Liver (tissue), 3 donors: ENCODE data around the gene DLGAP4.

ENCODE experiments used
- CTCF ChIP-seq: fragments of 150-350 bp; IDR thresholded peaks from 2 replicates; pipeline ENCODE4 v1.5.1; 2017; ENCODE audit warnings: improper control_type of control experiment, low read depth, low read length; ENCODE audit not compliant: missing input control
- HNF4G ChIP-seq: IDR thresholded peaks from 2 replicates; pipeline ENCODE4 v1.6.1; 2016; ENCODE audit warnings: antibody characterized with exemption
- RAD21 ChIP-seq, 2 donors: IDR thresholded peaks; 2 replicates each; pipeline ENCODE4 v1.6.1; 2016; ENCODE audit warnings: antibody characterized with exemption in 2 of 2, mild to moderate bottlenecking in 2 of 2
- SP1 ChIP-seq: IDR thresholded peaks from 2 replicates; pipeline ENCODE4 v1.6.1; 2018; ENCODE audit warnings: antibody characterized with exemption, mild to moderate bottlenecking
- YY1 ChIP-seq: IDR thresholded peaks from 2 replicates; pipeline ENCODE4 v1.6.1; 2016; ENCODE audit warnings: antibody characterized with exemption, mild to moderate bottlenecking
- ZBTB33 ChIP-seq: IDR thresholded peaks from 2 replicates; pipeline ENCODE4 v1.6.1; 2016; ENCODE audit warnings: antibody characterized with exemption
- donor health status: healthy.
- donor health status: healthy.

GRCh38 chr20:36407199-36407733, 101.1 kb downstream of the DLGAP4 start:
- TF ChIP-seq RAD21 (IDR thresholded peaks at IDR 0.05) = no peak
- no peak for TF ChIP-seq HNF4G
- no peak for TF ChIP-seq CTCF
- no peak for TF ChIP-seq YY1
- TF ChIP-seq ZBTB33 = no peak
- TF ChIP-seq SP1 = no peak
